DMS79 (cell line): ENCODE data around the gene SPPL2A.
"Not testable (repeated sequence)": the region's sequence is repeated elsewhere in the genome, so short reads cannot be mapped to it uniquely, and the experiment has no call there.

Source experiments
- DNase-seq: peaks from one replicate; lab custom pipeline; 2025; lab: John Stamatoyannopoulos, UW

SPPL2A gene

DNA sequence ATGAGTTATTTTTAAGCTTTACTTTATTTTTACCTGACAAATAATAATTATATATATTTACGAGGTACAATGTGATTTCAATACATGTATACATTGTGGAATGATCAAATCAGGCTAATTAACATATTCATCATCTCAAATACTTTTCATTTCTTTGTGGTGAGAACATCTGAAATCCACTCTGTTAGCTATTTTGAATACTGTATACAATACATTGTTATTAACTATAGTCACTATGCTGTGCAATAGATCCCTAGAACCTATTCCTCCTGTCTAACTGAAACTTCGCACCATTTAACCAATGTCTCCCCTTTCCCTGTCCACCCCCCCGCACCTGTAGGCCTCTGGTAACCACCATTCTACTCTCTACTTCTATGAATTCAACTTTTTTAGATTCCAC, 7.9 kb upstream of the SPPL2A start:
- no peak for DNase-seq

DNA sequence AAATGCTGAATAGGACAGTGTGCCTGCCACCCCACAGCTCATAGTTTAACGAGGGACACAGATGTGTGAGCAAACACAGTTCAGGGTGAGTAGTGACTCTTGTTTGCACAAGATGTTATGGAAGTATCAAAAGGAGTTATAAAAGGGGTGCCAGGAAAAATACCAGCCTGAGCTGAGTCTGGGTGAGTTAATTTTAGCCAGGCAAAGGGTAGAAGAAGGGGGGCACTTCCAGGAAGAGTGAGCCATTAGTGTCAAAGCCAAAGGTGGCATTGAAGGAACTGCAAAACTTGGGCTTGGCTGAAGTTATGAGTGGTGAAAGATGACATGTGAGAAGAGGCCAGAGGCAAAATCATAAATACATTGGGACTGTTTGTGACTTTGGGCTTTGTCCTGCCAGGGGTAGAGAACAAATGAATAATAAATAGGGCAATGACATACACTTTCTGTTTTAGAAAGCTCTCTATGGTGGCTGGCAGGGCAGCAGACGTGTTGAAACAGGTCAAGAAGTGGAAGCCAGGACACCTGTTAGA, 1.9 kb upstream of the SPPL2A start:
- no peak for DNase-seq

DNA sequence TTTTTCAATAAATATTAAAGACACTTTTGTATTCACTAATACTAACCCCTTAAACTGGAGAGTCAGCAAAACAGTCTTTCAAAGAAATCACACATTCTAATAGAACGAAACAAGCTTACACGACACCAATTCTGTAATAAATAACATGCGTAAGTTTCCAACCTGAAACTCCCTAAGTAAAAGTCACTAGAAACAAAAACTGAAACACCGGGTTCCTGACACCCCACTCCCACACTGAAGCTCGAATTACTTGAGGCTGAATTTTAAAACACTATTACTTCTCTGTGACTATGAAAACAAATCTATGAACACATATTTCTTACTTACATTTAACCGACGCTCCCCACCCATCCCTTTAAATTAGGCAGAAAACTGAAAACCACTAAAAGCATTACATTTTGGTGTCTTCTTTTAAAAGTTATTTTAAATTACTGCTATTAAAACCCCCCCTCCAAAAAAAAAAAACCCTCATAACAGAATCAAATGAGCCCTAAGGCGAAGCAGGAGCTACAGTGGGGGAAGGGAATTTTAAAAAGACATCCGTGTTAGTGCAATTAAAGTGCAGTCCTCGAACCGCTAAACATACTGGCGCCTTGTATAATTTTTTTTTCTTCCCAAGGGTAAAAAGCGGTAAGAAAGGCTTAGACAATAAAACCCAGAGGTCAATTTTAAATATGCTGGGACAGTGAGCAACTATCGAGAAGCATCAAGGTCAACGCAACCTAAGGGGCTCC, 878 bp downstream of the SPPL2A start:
- DNase-seq = peak; percentile 30

DNA sequence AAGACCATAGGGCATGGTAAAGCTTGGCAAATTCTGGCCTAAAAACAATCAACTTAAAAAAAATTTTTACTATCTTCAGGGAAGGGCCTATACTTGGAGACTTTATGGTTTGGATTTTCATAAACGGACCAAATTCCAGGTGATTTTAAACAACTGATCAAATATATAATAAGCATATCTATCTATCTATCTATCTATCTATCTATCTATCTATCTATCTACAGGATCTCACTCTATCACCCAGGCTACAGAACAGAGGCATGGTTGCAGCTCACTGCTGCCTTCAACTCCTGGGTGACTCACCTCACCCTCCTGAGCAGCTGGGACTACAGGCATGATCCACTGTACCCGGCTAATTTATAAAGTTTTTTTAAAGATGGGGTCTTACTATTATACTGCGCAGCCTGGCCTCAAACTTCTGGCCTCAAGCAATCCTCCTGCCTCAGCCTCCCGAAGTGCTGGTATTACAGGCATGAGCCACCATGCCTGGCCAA, 6.7 kb downstream of the SPPL2A start:
- no peak for DNase-seq

DNA sequence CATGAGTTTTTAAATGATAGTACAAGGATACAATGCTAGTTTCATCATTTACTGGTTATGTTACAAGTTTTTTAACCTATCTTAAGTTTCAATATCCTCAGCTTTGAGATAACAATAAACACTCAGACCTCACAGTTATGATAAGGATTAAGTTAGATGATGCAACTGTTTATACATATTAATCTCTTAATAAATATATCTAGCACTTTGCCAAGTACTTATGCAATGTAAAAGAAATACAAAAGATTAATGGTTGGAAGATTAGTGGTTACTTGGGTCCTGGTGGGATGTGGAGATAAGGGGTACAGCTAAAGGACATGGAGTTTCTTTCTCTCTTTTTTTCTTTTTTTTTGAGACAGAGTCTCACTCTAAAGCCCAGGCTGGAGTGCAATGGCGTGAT, 12.0 kb downstream of the SPPL2A start:
- DNase-seq = no peak

DNA sequence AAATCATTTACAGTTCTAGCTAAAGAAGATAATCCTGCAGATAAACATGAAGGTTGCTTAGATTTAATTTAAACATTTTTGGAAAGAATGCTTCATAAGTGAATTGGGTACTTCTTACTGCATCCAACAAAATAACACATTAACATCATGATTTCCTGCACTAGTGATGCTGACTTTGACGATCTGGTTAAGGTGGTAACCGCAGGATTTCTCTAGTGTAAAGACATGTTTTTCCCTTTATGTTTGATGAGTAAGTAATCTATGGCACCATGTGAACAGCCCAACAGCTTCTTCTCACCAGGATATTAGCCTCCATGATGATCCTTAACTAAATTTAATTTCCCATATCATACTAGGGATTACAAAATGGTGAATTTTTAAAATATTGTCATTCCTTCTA, 14.1 kb downstream of the SPPL2A start:
- no peak for DNase-seq

DNA sequence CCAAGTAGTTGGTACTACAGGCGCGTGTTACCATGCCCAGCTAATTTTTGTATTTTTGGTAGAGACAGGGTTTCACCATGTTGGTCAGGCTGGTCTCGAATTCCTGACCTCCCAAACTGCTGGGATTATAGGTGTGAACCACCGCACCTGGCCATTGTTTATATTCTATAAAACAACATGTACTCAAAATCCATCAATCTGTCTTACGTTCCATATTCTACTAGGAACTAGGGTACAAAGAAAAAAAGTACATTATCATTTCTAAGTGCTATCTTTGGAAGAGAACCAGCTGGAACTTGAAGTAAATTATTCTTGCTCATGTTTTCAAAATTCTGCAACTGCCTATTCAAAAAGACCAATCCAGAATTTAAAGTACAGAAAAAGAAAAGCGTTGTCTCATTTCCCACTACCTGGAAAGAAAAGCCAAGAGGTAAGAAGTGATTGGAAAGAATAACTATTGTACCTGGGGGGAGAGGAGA, 15.2 kb downstream of the SPPL2A start:
- DNase-seq = no peak

DNA sequence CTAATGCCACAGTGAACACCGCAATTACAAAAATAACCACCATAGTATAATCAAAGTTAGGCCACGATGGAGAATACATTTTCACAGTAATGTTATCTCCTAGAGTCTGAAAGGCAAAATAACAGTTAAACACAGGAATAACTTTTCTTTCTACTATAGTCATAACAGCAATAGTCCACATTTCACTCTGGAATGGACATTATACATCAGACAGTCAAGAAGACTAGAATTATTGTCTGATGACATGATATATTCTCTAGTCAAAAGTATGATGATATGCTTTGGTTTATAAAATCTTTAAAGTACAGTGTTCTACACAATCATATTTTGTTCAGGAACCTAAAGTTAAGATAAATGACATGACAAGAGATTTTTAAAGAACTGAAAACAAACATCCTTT, 18.0 kb downstream of the SPPL2A start:
- no peak for DNase-seq

DNA sequence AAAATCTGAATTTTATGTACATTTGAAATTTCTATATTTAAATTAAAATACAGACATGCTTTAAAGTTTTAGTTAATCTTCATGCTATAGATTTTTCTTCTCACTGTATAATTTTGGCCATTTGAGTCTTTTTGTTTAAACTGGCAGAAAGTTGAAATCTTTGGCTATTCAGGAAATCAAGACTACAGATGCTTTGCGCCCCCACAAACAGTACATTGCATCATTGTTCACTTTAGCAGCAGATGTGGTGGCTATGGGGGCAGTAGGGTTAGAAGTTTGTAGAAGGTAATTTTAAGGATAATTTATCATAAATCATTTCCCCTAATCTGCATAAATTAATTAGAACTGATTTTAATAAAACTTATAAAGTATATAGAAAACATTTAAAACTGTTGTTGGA, 20.9 kb downstream of the SPPL2A start:
- DNase-seq = no peak

DNA sequence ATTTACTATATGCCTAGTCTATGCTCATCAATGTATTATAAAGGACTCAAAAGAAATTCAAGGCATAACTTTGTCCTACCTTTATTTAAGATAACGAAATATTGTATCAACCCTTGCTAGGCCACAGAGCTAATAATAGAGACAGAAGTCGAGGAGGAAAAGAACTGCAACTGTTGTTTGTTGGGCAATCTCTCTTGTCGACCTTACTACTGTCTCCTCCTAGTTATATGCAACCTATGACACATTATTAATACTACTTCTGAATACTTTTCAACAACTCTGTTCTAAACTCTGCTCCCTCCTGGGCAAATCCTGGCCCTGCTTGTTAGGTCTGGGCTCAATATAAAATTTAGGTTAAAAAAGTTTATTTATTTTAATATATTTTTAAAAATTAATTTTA, 24.6 kb downstream of the SPPL2A start:
- DNase-seq = no peak

DNA sequence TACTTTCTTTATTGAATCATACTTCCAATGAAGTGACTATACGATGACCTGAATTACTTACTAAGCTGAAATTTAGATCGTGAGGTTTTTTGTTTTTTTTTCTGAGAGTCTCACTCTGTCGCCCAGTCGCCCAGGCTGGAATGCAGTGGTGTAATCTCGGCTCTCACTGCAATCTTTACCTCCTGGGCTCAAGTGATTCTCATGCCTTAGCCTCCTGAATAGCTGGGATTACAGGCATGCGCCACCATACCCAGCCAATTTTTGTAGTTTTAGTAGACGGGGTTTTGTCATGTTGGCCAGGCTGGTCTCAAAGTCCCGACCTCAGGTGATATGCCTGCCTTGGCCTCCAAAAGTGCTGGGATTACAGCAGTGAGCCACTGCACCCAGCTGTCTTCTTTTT, 28.7 kb downstream of the SPPL2A start:
- DNase-seq = no peak

DNA sequence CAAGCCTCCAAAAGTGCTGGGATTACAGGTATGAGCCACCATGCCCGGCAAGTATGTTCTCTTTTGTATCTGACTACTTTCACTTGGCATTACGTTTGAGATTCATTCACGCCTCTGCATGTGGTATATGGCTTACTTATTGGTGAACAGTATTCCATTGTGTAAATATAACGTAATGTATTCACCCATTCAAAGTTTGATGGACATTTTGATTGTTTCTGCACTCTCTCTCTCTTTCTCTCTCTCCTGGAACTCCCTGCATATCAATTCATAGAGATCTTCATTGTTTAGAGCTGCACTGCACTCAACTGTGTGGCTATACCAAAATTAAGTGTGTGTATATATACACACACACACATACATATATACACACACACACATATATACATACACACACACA, 30.4 kb downstream of the SPPL2A start:
- no peak for DNase-seq

DNA sequence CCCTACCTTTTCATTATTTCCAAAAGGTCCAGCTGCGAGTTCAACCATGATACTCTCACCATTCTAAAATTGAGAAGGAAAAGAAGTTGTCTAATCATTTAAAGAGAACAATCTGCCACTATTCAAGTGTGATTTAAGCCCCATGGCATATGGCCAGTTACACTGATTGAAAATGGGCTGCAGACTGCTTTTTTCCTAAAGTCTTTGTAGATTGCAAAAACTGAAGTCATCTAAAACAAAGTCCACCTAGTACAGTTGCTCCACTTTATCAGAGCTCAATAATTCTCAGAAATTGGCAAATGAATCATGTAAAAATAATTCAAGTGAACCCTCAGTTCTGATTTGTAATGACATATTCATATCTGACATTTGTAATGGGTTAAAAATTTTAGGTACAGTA, 39.2 kb downstream of the SPPL2A start:
- no peak for DNase-seq

DNA sequence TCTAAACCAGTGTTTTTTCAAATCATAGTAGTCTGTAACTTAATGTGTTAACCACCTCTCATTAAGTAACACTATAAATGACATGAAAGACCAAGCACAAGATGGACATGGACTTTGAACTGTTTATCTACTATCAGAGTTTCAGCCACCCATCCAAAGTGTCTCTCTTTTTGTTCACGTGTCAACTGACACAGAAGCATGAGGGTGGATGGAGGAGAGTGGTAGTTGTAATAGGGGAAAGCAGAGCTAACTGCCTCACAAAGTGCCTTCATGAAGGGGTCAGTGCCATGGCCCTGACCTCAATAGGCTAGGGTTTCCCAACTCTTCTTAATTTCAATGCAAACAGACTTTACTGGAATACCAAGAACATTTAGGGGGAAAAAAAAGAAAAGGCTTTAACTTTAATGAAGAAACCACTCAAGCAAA, 46.8 kb downstream of the SPPL2A start:
- no peak for DNase-seq

DNA sequence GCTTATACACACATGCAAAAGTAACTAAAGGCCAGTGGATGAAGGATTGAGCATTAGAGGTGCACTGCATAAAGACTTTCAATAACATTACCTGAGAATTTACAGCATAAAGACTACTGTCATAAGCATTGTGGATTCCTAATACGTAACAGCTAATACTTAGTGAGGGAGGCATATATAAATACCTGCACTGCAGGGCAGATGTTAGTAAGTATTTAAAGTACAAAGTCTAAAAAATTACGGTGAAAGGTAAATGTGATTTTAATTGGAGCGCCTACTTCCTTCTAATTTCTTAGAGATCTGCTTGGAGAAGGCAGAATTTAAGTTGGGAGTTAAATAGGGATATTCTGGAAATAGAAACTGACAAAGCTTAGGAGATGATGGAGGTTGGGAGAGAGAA, 53.5 kb downstream of the SPPL2A start:
- no peak for DNase-seq

DNA sequence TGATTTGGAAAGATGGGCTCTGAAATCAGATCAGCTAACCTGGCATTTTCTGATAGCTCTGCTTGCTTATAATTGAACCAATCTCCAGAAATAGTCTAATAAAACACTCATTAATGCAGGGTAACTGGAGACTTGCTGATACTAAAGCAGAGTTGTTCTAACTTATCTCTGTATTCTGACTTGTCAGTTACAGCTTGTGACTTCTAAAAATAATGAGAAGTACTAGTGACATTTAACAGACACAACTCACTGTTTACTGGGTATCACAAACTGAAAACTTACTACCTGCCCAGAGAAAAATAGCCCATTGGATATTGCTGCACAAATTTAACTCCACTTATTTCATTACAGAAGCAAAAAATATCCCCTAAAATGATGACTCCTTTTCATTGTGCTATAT, 54.9 kb downstream of the SPPL2A start:
- no peak for DNase-seq

DNA sequence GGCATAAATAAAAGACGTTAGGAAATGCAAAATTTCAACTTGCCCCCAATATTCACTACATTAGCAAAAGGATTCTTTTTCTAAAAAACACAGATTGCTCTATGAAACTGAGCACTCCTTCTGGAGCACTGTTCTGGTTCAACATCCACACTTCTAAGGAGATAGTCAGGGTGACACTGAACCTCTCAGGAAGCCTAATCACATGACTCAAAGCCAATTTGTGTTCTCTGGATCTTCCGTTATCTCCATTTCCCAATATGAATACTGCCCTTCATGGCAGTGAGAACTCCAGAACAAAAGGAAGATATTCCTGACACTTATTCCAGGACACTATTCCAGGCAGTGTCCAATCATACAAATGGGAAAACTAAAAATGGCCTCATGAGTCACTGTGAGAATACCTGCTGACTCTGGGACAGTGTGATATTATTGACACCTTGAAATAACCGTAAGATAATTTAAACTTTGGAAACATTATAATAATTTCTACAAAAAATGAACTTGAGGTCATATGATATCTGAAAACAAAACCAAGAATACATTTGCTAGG, 57.6 kb downstream of the SPPL2A start:
- DNase-seq = no peak

DNA sequence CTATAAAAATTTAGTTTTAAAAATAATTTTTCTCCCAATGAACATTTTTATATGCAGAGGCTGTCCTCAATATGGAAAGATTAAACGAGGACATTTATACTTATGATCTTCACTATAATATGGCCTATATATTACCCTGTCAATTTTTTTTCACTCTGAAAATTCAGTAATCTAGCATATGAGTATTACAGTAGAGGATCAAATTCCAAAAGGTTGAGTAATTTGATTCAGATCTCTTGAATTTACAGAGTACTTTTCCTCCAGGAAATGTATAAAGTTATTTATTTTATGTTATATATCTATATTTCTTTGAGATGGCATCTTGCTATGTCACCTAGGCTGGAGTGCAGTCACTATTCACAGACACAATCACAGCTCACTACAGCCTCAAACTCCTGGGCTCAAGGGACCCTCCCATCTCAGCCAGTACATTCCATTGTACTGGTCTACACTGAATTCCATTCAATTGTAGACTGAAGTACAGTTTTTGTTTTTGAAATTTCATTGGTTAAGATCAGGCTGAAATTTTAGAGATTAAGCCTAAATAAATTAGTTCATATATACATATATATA, 62.7 kb downstream of the SPPL2A start:
- DNase-seq = no peak

DNA sequence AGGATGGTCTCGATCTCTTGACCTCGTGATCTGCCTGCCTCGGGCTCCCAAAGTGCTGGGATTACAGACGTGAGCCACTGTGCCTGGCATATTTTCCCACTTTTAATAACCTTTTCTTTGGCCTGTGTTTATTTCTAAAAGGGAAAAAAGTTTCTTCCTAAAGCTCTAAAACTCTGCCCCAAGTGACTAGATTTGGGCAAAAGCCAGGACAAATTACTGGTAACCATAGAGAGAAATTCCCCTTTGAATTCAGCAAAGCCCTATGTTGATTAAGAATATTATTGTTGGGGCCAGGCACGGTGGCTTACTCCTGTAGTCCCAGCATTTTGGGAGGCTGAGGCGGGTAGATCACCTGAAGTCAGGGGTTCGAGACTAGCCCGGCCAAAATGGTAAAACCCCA, 67.4 kb downstream of the SPPL2A start:
- DNase-seq = no peak

DNA sequence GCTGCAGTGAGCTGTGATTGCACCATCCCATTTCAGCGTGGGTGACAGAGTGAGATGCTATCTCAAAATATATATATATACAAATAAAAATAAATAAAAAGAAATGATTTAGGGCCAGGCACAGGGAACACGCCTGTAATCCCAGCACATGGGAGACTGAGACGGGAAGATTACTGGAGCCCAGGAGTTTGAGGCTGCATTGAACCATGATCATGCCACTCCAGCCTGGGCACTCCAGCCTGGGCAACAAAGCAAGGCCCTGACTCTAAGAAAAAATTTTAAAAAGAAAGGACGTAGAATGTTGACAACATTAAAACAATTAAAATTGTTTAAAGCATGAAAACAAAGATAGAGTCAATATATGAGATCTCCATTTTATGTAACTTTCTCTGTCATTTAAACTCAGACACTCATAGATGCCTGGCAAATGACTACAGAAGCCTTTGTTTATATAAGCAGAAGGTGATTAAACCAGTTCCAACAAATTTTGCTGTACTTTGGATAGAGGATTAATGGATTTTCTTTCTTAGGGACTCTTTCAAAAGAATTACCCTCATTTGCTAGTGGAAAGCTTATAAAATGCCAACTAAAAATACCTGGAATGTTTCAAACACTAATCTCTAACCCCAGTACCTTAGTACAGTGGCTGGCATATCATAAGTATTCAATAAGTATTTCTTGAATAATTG, 68.3 kb downstream of the SPPL2A start:
- no peak for DNase-seq

DNA sequence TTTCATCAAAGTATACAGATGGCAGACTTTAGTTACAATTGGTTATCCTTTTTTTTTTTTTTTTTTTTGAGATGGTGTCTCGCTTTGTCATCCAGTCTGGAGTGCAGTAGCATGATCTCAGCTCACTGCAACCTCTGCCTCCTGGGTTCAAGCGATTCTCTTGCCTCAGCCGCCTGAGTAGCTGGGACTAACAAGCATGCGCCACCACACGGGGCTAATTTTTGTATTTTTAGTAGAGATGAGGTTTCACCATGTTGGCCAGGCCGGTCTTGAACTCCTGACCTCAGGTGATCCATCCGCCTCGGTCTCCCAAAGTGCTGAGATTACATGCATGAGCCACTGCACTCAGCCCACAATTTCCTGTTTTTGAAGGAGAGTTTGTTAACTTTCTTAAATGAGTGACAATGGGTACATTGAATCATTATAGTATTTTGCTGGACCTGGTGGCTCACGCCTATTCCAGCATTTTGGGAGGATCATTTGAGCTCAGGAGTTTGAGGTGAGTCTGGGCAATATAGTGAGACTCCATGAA, 70.8 kb downstream of the SPPL2A start:
- DNase-seq = not testable (repeated sequence)

DNA sequence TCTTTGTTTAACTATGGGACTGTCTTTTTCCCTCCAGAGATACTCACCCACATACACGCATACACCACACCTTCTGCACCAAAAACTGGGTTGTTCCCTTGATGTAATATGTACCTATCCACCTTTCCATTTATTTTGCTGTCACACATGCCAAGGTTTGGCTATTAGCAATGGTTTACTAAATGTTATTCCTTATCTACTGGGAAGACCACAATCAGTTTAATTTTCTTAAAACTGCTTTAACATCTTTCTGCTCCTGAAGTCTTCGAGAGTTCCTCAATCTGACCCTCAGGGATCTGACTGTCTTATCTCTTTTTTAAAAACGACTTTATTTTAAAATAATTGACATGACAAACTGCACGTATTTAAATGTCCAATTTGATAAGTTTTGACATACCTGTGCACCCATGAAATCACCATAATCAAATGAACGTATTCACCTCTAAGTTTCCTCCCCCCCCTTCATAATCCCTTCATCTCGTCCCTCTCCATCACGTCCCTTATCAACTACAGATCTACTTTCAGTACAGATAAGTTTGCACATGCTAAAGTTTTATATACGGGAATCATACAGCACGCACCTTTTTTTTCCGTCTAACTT, 78.1 kb downstream of the SPPL2A start:
- DNase-seq = no peak
